ENCODE measurements around the gene ANKRD26.
"Not testable (repeated sequence)": the region's sequence is repeated elsewhere in the genome, so short reads cannot be mapped to it uniquely, and the experiment has no call there.

Gene ANKRD26

GRCh38 chr10:27072436-27073114 lies 27.7 kb downstream of the ANKRD26 start:
- H3K4me1 ChIP-seq (ENCODE audit: control insufficient read depth, low read depth, low read length): no peaks in the 10 kb centered on the region

DNA sequence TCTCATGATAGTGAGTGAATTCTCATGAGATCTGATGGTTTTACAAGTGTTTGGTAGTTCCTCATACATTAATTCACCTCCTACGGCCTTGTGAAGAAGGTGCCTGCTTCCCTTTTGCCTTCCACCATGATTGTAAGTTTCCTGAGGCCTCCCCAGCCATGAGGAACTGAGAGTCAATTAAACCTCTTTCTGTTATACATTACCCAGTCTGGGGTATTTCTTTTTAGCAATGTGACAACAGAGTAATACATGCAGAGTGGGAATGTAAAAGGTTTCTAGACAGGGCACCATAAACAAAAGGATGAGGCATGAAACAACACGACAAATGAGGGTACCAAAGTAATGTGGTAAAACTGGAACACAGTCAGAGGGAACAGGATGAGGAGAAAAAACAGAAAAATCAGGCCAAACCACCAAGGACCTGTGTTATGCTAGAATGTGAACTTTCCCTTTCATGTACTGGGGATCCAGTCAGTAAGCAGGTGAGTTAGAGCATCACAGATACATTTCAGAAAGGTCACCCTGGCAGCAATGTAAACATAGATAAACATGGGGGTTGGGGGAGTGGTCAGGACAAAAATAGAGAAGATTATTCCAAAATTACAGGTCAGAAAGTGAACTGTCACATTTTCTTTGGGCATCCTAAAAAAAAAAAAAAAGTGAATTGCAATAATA lies 31.9 kb downstream of the ANKRD26 start:
- no peaks in the 10 kb centered on the region for H3K27me3 ChIP-seq (ENCODE audit: control insufficient read depth, insufficient read depth, low read length)
- H3K36me3 ChIP-seq (ENCODE audit: control insufficient read depth, low read depth, low read length): peaks cover 11% of the 10 kb centered on the region
- H3K9me3 ChIP-seq (ENCODE audit: control insufficient read depth, low read depth, low read length): no peaks in the 10 kb centered on the region
- no peaks in the 10 kb centered on the region for H3K4me1 ChIP-seq (ENCODE audit: control insufficient read depth, low read depth, low read length)
- no peak overlapping the region for H3K27ac ChIP-seq (ENCODE audit: low read length)
- H3K9ac ChIP-seq (ENCODE audit: low read length): no peak overlapping the region
- no peak overlapping the region for H3K4me3 ChIP-seq (ENCODE audit: low read length)

More at GRCh38 chr10:27072436-27073114, 27.7 kb downstream of the ANKRD26 start:
- Histone ChIP-seq H3K9ac (ENCODE audit: low read length) (no peak overlapping the region), H3K27me3 (ENCODE audit: control insufficient read depth, insufficient read depth, low read length) (no peaks in the 10 kb centered on the region), H3K9me3 (ENCODE audit: control insufficient read depth, low read depth, low read length) (no peaks in the 10 kb centered on the region), H3K27ac (ENCODE audit: low read length) (no peak overlapping the region), H3K36me3 (ENCODE audit: control insufficient read depth, low read depth, low read length) (peaks cover 13% of the 10 kb centered on the region), H3K4me3 (ENCODE audit: low read length) (no peak overlapping the region)

DNA sequence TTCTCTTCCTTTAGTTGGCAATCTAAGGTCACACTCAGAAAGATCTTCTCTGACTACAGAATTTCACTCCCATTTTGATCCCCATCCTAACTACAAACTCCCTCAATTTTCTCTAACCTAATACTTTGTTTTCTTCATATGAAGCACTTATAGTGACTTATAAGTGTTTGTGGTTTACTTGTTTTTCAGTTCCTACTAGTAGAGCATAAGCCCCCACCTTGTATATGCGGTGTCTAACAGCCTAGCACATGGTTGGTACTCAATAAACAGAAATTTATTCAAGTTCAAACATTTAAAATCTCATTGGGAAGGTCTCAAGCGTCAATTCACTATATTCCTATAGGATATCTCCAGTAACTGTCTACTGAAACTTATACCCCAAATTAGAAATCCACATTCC lies 35.2 kb downstream of the ANKRD26 start:
- Histone ChIP-seq H3K36me3 (ENCODE audit: control insufficient read depth, low read depth, low read length) (peaks cover 14% of the 10 kb centered on the region), H3K4me1 (ENCODE audit: control insufficient read depth, low read depth, low read length) (no peaks in the 10 kb centered on the region), H3K9ac (ENCODE audit: low read length) (no peak overlapping the region), H3K4me3 (ENCODE audit: low read length) (no peak overlapping the region), H3K9me3 (ENCODE audit: control insufficient read depth, low read depth, low read length) (no peaks in the 10 kb centered on the region), H3K27ac (ENCODE audit: low read length) (no peak overlapping the region), H3K27me3 (ENCODE audit: control insufficient read depth, insufficient read depth, low read length) (no peaks in the 10 kb centered on the region)

DNA sequence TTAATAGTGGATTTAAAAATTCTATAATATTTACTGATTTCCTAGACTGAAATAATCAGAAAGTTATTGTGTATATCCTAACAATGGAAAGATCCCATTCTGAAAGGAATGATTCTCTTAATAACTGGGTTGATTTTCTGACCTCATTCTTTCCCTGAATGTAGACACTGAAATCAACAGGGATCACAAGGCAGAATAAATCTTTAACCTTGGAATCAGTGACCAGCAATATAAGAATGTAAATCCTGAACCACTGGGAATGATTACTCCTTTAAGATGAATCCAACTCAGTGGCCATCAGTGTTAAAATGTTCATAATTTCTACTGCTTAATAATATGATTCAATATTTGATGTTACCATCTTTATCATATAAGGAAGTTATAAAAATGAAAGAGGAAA lies 47.6 kb downstream of the ANKRD26 start:
- Histone ChIP-seq H3K4me3 (ENCODE audit: low read length) (no peak overlapping the region), H3K36me3 (ENCODE audit: control insufficient read depth, low read depth, low read length) (peaks cover 11% of the 10 kb centered on the region), H3K9ac (ENCODE audit: low read length) (no peak overlapping the region), H3K4me1 (ENCODE audit: control insufficient read depth, low read depth, low read length) (no peaks in the 10 kb centered on the region), H3K9me3 (ENCODE audit: control insufficient read depth, low read depth, low read length) (no peaks in the 10 kb centered on the region), H3K27me3 (ENCODE audit: control insufficient read depth, insufficient read depth, low read length) (no peaks in the 10 kb centered on the region), H3K27ac (ENCODE audit: low read length) (no peak overlapping the region)

GRCh38 chr10:27045247-27045646 lies 55.0 kb downstream of the ANKRD26 start:
- H3K9ac ChIP-seq (ENCODE audit: low read length); H3K27me3 ChIP-seq (ENCODE audit: control insufficient read depth, insufficient read depth, low read length); H3K4me3 ChIP-seq (ENCODE audit: low read length); H3K9me3 ChIP-seq (ENCODE audit: control insufficient read depth, low read depth, low read length); H3K4me1 ChIP-seq (ENCODE audit: control insufficient read depth, low read depth, low read length); H3K27ac ChIP-seq (ENCODE audit: low read length): not testable (repeated sequence)
- peaks cover 13% of the 10 kb centered on the region for H3K36me3 ChIP-seq (ENCODE audit: control insufficient read depth, low read depth, low read length)

- Histone ChIP-seq H3K9me3 (ENCODE audit: control insufficient read depth, low read depth, low read length) (no peaks in the 10 kb centered on the region), H3K27ac (ENCODE audit: low read length) (no peak overlapping the region), H3K4me3 (ENCODE audit: low read length) (no peak overlapping the region), H3K4me1 (ENCODE audit: control insufficient read depth, low read depth, low read length) (no peaks in the 10 kb centered on the region), H3K9ac (ENCODE audit: low read length) (no peak overlapping the region), H3K36me3 (ENCODE audit: control insufficient read depth, low read depth, low read length) (peaks cover 28% of the 10 kb centered on the region), H3K27me3 (ENCODE audit: control insufficient read depth, insufficient read depth, low read length) (no peaks in the 10 kb centered on the region)
Observed at GRCh38 chr10:27041196-27041595, 59.1 kb downstream of the ANKRD26 start.

GRCh38 chr10:27038168-27038567 lies 62.1 kb downstream of the ANKRD26 start:
- Histone ChIP-seq H3K4me3 (ENCODE audit: low read length) (no peak overlapping the region), H3K9me3 (ENCODE audit: control insufficient read depth, low read depth, low read length) (no peaks in the 10 kb centered on the region), H3K9ac (ENCODE audit: low read length) (no peak overlapping the region), H3K27me3 (ENCODE audit: control insufficient read depth, insufficient read depth, low read length) (no peaks in the 10 kb centered on the region), H3K27ac (ENCODE audit: low read length) (no peak overlapping the region), H3K36me3 (ENCODE audit: control insufficient read depth, low read depth, low read length) (peaks cover 31% of the 10 kb centered on the region), H3K4me1 (ENCODE audit: control insufficient read depth, low read depth, low read length) (no peaks in the 10 kb centered on the region)

DNA sequence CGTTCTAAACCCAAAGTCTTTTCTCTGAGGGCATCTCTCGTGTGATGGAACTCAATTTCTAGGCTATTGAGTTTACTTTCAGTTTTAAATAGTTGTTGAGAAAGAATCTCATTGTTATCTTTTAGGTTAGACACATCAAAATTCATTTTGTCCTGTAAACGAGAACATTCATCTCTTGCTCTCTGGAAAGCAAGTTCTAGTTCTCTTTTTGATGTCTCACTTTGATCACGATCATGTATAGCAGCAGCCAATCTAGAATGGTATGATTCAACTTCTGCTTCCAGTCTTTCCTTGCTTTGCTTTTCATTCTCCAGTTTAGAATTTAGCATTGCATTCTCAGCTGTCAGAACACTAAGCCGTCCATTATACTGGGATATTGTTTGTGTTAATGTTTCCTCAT lies 65.1 kb downstream of the ANKRD26 start:
- Histone ChIP-seq H3K27ac (ENCODE audit: low read length) (no peak overlapping the region), H3K9ac (ENCODE audit: low read length) (no peak overlapping the region), H3K4me3 (ENCODE audit: low read length) (no peak overlapping the region), H3K9me3 (ENCODE audit: control insufficient read depth, low read depth, low read length) (no peaks in the 10 kb centered on the region), H3K4me1 (ENCODE audit: control insufficient read depth, low read depth, low read length) (no peaks in the 10 kb centered on the region), H3K27me3 (ENCODE audit: control insufficient read depth, insufficient read depth, low read length) (no peaks in the 10 kb centered on the region), H3K36me3 (ENCODE audit: control insufficient read depth, low read depth, low read length) (peaks cover 22% of the 10 kb centered on the region)

DNA sequence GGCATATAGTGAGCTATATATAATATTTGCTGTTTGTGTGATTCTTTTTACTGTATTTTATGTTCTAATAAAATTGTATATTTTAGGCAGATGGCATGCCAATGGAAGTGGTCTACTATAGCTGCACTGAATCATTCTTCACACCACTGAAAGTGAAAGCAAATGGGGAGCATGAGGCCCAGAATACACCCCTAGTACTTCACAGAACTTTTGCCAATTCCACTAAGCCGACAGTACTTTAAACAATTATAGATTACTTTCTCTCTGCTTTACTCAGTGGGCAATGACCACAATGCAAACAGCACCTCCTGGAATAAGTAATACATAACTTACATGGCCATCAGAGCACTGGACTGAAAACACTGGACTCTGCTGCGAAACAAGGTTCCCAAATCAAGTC lies 70.2 kb downstream of the ANKRD26 start:
- H3K9ac ChIP-seq (ENCODE audit: low read length): no peak overlapping the region
- no peak overlapping the region for H3K27ac ChIP-seq (ENCODE audit: low read length)
- peaks cover 22% of the 10 kb centered on the region for H3K36me3 ChIP-seq (ENCODE audit: control insufficient read depth, low read depth, low read length)

GRCh38 chr10:27022048-27022447 lies 78.2 kb downstream of the ANKRD26 start:
- Histone ChIP-seq H3K4me3 (ENCODE audit: low read length) (no peak overlapping the region), H3K27me3 (ENCODE audit: control insufficient read depth, insufficient read depth, low read length) (no peaks in the 10 kb centered on the region), H3K27ac (ENCODE audit: low read length) (no peak overlapping the region), H3K9ac (ENCODE audit: low read length) (no peak overlapping the region), H3K9me3 (ENCODE audit: control insufficient read depth, low read depth, low read length) (no peaks in the 10 kb centered on the region), H3K4me1 (ENCODE audit: control insufficient read depth, low read depth, low read length) (no peaks in the 10 kb centered on the region), H3K36me3 (ENCODE audit: control insufficient read depth, low read depth, low read length) (peaks cover 16% of the 10 kb centered on the region)

More for the DNA sequence above, 70.2 kb downstream of the ANKRD26 start:
- H3K27me3 ChIP-seq (ENCODE audit: control insufficient read depth, insufficient read depth, low read length): no peaks in the 10 kb centered on the region
- no peaks in the 10 kb centered on the region for H3K9me3 ChIP-seq (ENCODE audit: control insufficient read depth, low read depth, low read length)
- no peaks in the 10 kb centered on the region for H3K4me1 ChIP-seq (ENCODE audit: control insufficient read depth, low read depth, low read length)
- no peak overlapping the region for H3K4me3 ChIP-seq (ENCODE audit: low read length)

- Histone ChIP-seq H3K9ac (ENCODE audit: low read length) (no peak overlapping the region), H3K27me3 (ENCODE audit: control insufficient read depth, insufficient read depth, low read length) (no peaks in the 10 kb centered on the region), H3K9me3 (ENCODE audit: control insufficient read depth, low read depth, low read length) (no peaks in the 10 kb centered on the region), H3K4me1 (ENCODE audit: control insufficient read depth, low read depth, low read length) (no peaks in the 10 kb centered on the region), H3K36me3 (ENCODE audit: control insufficient read depth, low read depth, low read length) (peaks cover 11% of the 10 kb centered on the region), H3K4me3 (ENCODE audit: low read length) (no peak overlapping the region), H3K27ac (ENCODE audit: low read length) (no peak overlapping the region)
Observed at GRCh38 chr10:27020243-27020642, 80.1 kb downstream of the ANKRD26 start.

DNA sequence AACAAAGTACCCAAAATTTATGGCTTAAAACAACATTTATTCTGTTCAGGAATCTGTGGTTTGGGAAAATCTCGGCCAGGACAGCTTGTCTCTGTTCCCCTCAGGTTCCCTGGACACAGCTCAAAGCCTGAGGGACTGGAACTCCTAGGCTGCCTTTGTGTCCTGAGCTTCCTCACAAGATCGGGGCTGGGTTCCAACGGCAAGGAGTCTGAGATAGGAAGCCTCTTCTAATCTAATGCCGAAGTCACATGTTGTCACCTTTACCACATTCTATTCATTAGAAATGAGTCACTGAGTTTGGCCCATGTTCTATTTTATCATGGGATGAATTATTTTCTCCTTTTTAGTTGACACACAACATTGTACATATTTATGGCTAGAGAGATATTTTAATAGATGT lies 80.5 kb downstream of the ANKRD26 start:
- Histone ChIP-seq H3K4me1 (ENCODE audit: control insufficient read depth, low read depth, low read length) (no peaks in the 10 kb centered on the region), H3K27me3 (ENCODE audit: control insufficient read depth, insufficient read depth, low read length) (no peaks in the 10 kb centered on the region), H3K4me3 (ENCODE audit: low read length) (no peak overlapping the region), H3K36me3 (ENCODE audit: control insufficient read depth, low read depth, low read length) (peaks cover 11% of the 10 kb centered on the region), H3K9ac (ENCODE audit: low read length) (no peak overlapping the region), H3K9me3 (ENCODE audit: control insufficient read depth, low read depth, low read length) (no peaks in the 10 kb centered on the region), H3K27ac (ENCODE audit: low read length) (no peak overlapping the region)
